BJ (cell line): ENCODE measurements around the gene R3HCC1L. TPM values are rescaled to one million over a fixed set of nuclear protein-coding genes. Genes with fewer than 3 reads are reported as not detected.
"Not testable (repeated sequence)": the region's sequence is repeated elsewhere in the genome, so short reads cannot be mapped to it uniquely, and the experiment has no call there.

Source experiments
- CTCF ChIA-PET: fragments of 350-600 bp; formaldehyde crosslinking; extraction: SDS; loops from one replicate; lab custom pipeline; 2021; ENCODE audit warnings: antibody characterized with exemption, inconsistent platforms; lab: Yijun Ruan, JAX
- POLR2A ChIA-PET: fragments of 300-600 bp; sonication (Branson Sonifier 250); formaldehyde crosslinking; extraction: SDS; loops from one replicate; lab custom pipeline; 2021; ENCODE audit warnings: antibody characterized with exemption; lab: Charles Lee
- DNase-seq: peaks from one replicate; pipeline ENCODE4 v3.0.0-alpha.2; 2011; ENCODE audit warnings: low read depth
- H3K27me3 ChIP-seq: 2 replicates; pipeline ENCODE4 v1.6.0; 2011; ENCODE audit warnings: low read length; ENCODE audit not compliant: control insufficient read depth, insufficient read depth
- H3K36me3 ChIP-seq: 2 replicates; pipeline ENCODE4 v1.5.1; 2011; ENCODE audit warnings: low read length; ENCODE audit not compliant: control insufficient read depth, insufficient read depth
- H3K4me3 ChIP-seq: 2 replicates; pipeline ENCODE4 v1.5.1; 2011; ENCODE audit warnings: low read depth, mild to moderate bottlenecking, control low read depth, low read length
- CTCF ChIP-seq: IDR thresholded peaks from 2 replicates; pipeline ENCODE4 v1.5.1; 2011; ENCODE audit warnings: low read depth, mild to moderate bottlenecking, control low read depth, inconsistent platforms, low read length, moderate library complexity; ENCODE audit not compliant: insufficient read depth
- polyA plus RNA-seq: library from polyadenylated mRNA; depleted of rRNA; stranded (reverse); fragments of >200 nt; gene quantifications from 2 replicates; pipeline ENCODE4 v1.2.3, GENCODE V29; 2011

The R3HCC1L gene
- polyA plus RNA-seq, 1 experiment = 5.6 TPM

- ChIA-PET CTCF (no interaction called here), POLR2A (no interaction called here)
- Histone ChIP-seq H3K36me3 (no peaks in the 10 kb centered on the region), H3K27me3 (no peaks in the 10 kb centered on the region), H3K4me3 (no peak overlapping the region)
- no peak for TF ChIP-seq CTCF
- no peak for DNase-seq
Measured at GRCh38 chr10:98144985-98145384, 10.5 kb downstream of the R3HCC1L start.

DNA sequence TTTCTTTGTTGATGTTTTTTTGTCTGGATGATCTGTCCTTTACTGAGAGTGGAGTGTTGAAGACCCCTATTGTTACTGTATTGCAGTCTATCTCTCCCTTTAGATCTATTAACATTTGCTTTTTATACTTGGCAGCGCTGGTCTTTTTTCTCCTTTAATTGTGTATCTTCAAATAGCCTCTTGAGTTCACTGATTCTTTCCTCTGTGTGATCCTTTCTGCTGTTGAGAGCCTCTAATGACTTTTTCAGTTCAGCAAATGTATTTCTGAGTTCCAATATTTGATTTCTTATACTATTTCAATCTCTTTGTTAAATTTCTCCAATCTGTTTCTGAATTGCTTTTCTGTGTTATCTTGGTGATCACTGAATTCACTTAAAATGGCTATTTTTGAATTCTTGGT lies 15.4 kb downstream of the R3HCC1L start:
- CTCF ChIA-PET = no interaction called here

DNA sequence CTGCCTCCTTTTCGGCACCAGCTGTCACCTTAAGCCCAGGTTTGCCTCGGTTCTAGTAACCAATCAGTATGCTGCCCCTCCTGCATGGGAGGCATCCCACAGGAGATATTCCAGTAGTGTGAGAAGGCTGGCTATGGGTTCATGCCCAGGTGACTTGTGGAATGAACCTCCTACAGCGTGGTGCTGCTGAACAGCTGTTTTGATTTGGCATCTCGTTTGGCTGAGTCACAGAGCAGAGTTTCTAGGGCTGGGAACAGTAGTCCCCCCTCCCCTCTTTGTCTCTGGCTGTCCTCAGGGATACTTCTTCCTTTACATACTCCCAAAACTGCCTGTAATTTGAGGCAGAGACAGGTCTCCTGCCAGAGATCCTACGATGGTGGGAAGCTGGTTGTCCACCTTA lies 16.1 kb downstream of the R3HCC1L start:
- no peak for DNase-seq
- CTCF ChIA-PET = interaction anchor here (1.4 kb wide), 1 partner anchor 20 kb away, joined by 5 read pairs; no protein-coding TSS in a partner anchor
- no peak for TF ChIP-seq CTCF

More for the DNA sequence above, 15.4 kb downstream of the R3HCC1L start:
- no peak overlapping the region for H3K4me3 ChIP-seq
- no peaks in the 10 kb centered on the region for H3K27me3 ChIP-seq
- H3K36me3 ChIP-seq = no peaks in the 10 kb centered on the region
- POLR2A ChIA-PET = no interaction called here
- DNase-seq = no peak
- no peak for TF ChIP-seq CTCF

DNA sequence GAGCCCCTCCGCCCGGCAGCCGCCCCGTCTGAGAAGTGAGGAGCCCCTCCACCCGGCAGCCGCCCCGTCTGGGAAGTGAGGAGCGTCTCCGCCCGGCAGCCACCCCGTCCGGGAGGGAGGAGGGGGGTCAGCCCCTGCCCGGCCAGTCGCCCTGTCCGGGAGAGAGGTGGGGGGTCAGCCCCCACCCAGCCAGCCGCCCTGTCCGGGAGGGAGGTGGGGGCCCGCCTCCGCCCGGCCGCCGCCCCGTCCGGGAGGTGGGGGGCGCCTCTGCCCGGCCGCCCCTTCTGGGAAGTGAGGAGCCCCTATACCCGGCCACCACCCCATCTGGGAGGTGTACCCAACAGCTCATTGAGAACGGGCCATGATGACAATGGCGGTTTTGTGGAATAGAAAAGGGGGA lies 18.3 kb downstream of the R3HCC1L start:
- H3K36me3 ChIP-seq, DNase-seq, H3K4me3 ChIP-seq, CTCF ChIA-PET, POLR2A ChIA-PET, H3K27me3 ChIP-seq: not testable (repeated sequence)

More for the DNA sequence above, 16.1 kb downstream of the R3HCC1L start:
- H3K4me3 ChIP-seq = no peak overlapping the region
- H3K27me3 ChIP-seq = no peaks in the 10 kb centered on the region
- no peaks in the 10 kb centered on the region for H3K36me3 ChIP-seq
- POLR2A ChIA-PET = no interaction called here

- CTCF ChIA-PET = interaction anchor here (3.0 kb wide), 1 partner anchor 17 kb away, joined by 10 read pairs; no protein-coding TSS in a partner anchor
- H3K27me3 ChIP-seq, DNase-seq, H3K4me3 ChIP-seq, POLR2A ChIA-PET, H3K36me3 ChIP-seq: not testable (repeated sequence)
Measured at GRCh38 chr10:98153213-98153958, 18.9 kb downstream of the R3HCC1L start.

GRCh38 chr10:98154076-98154475 lies 19.6 kb downstream of the R3HCC1L start:
- no peak overlapping the region for H3K4me3 ChIP-seq
- peaks cover 2% of the 10 kb centered on the region for H3K36me3 ChIP-seq
- no peak for DNase-seq
- ChIA-PET POLR2A (no interaction called here), CTCF (interaction anchor here (3.0 kb wide), 1 partner anchor 16 kb away, joined by 10 read pairs; no protein-coding TSS in a partner anchor)
- H3K27me3 ChIP-seq = no peaks in the 10 kb centered on the region
- no peak for TF ChIP-seq CTCF
